ENCODE data around the gene TNPO3.

DNA sequence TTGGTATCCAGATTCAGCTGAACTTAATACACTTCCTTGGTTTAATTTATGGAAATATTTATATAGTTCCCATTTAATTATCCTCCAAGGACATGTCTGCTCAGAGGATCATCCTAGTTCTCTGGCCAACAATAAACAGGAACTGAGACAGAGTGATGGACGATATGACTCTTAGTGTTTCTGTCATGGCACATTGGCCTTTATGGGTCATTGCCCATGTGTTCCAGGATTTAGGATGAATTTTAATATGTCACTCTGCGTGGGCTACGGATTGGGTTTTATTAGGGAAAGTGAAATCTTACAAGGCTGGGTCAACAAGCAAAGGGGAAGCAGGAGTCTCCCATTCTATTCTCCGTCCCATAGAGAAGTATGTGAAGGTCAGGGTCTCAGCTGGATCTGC lies 18.8 kb upstream of the TNPO3 start:
- TF ChIP-seq CTCF (IDR thresholded peaks at IDR 0.05) (no peak), EZH2phosphoT487 (IDR thresholded peaks at IDR 0.05) (no peak), EZH2 (IDR thresholded peaks at IDR 0.05) (no peak)

Measured in neural progenitor cell (in vitro differentiated cells).